ENCODE measurements around the gene LPP. TPM values are rescaled to one million over a fixed set of nuclear protein-coding genes. Genes with fewer than 3 reads are reported as not detected.

The LPP gene
- polyA plus RNA-seq, 3 donors from 2014 or later: 6.5 to 33.5 (median 11.3) TPM

- Mint-ChIP-seq H3K27ac (no peak overlapping the region), H3K36me3 (peaks cover 0 to 8% (median 0%) of the 10 kb centered on the region in 3 donors), H3K4me1 (peaks cover 21 to 44% of the 10 kb centered on the region in 2 donors), H3K4me3 (no peak overlapping the region), H3K27me3 (ENCODE audit: low read depth in 3 of 3) (no peaks in the 10 kb centered on the region), H3K9me3 (no peaks in the 10 kb centered on the region)
- DNase-seq: no peak
Measured at GRCh38 chr3:188264226-188265207, 110.6 kb downstream of the LPP start.

GRCh38 chr3:188266562-188267274, 112.8 kb downstream of the LPP start:
- peak overlapping the region in 1 of 6 donors; percentile 23 for H3K27ac Mint-ChIP-seq
- H3K4me1 Mint-ChIP-seq: peaks cover 21 to 49% of the 10 kb centered on the region in 2 donors
- no peak overlapping the region for H3K4me3 Mint-ChIP-seq

GRCh38 chr3:188267790-188268335, 113.9 kb downstream of the LPP start:
- Mint-ChIP-seq H3K27ac (no peak overlapping the region), H3K36me3 (peaks cover 3 to 9% (median 3%) of the 10 kb centered on the region in 3 donors), H3K4me1 (peaks cover 30 to 55% of the 10 kb centered on the region in 2 donors), H3K9me3 (no peaks in the 10 kb centered on the region), H3K4me3 (no peak overlapping the region), H3K27me3 (ENCODE audit: low read depth in 3 of 3) (no peaks in the 10 kb centered on the region)
- DNase-seq: no peak

More at GRCh38 chr3:188266562-188267274, 112.8 kb downstream of the LPP start:
- no peaks in the 10 kb centered on the region for H3K9me3 Mint-ChIP-seq
- DNase-seq: no peak
- no peaks in the 10 kb centered on the region for H3K27me3 Mint-ChIP-seq (ENCODE audit: low read depth in 3 of 3)
- H3K36me3 Mint-ChIP-seq: peaks cover 2 to 8% (median 8%) of the 10 kb centered on the region in 3 donors

- Mint-ChIP-seq H3K36me3 (peaks cover 3 to 9% (median 3%) of the 10 kb centered on the region in 3 donors), H3K9me3 (no peaks in the 10 kb centered on the region), H3K27me3 (ENCODE audit: low read depth in 3 of 3) (no peaks in the 10 kb centered on the region), H3K27ac (no peak overlapping the region), H3K4me3 (no peak overlapping the region), H3K4me1 (peaks cover 33 to 58% of the 10 kb centered on the region in 2 donors)
- no peak for DNase-seq
Measured at GRCh38 chr3:188268336-188268735, 114.4 kb downstream of the LPP start.

- Mint-ChIP-seq H3K36me3 (peaks cover 3 to 9% (median 3%) of the 10 kb centered on the region in 3 donors), H3K27me3 (ENCODE audit: low read depth in 3 of 3) (no peaks in the 10 kb centered on the region), H3K4me3 (no peak overlapping the region), H3K4me1 (peaks cover 33 to 58% of the 10 kb centered on the region in 2 donors), H3K9me3 (no peaks in the 10 kb centered on the region), H3K27ac (no peak overlapping the region)
- no peak for DNase-seq
Measured at GRCh38 chr3:188269040-188269439, 115.1 kb downstream of the LPP start.

- Mint-ChIP-seq H3K27ac (peak overlapping the region in 3 of 6 donors; percentile 23 to 61 (median 24)), H3K4me3 (no peak overlapping the region), H3K9me3 (no peaks in the 10 kb centered on the region)
Measured at GRCh38 chr3:188270423-188270972, 116.5 kb downstream of the LPP start.

GRCh38 chr3:188271226-188271914, 117.4 kb downstream of the LPP start:
- Mint-ChIP-seq H3K27ac (peak overlapping the region in 1 of 6 donors; percentile 6), H3K4me1 (peaks cover 33 to 63% of the 10 kb centered on the region in 2 donors), H3K36me3 (peaks cover 3 to 14% (median 3%) of the 10 kb centered on the region in 3 donors), H3K27me3 (ENCODE audit: low read depth in 3 of 3) (no peaks in the 10 kb centered on the region), H3K9me3 (no peaks in the 10 kb centered on the region), H3K4me3 (no peak overlapping the region)
- DNase-seq: no peak

More at GRCh38 chr3:188270423-188270972, 116.5 kb downstream of the LPP start:
- peaks cover 3 to 9% (median 3%) of the 10 kb centered on the region in 3 donors for H3K36me3 Mint-ChIP-seq
- DNase-seq: no peak
- H3K27me3 Mint-ChIP-seq (ENCODE audit: low read depth in 3 of 3): no peaks in the 10 kb centered on the region
- peaks cover 33 to 58% of the 10 kb centered on the region in 2 donors for H3K4me1 Mint-ChIP-seq

- Mint-ChIP-seq H3K36me3 (peaks cover 3 to 14% (median 3%) of the 10 kb centered on the region in 3 donors), H3K9me3 (no peaks in the 10 kb centered on the region), H3K4me3 (no peak overlapping the region), H3K27ac (peak overlapping the region in 1 of 6 donors; percentile 3), H3K27me3 (ENCODE audit: low read depth in 3 of 3) (no peaks in the 10 kb centered on the region), H3K4me1 (peaks cover 35 to 62% of the 10 kb centered on the region in 2 donors)
- no peak for DNase-seq
Measured at GRCh38 chr3:188272481-188273372, 118.8 kb downstream of the LPP start.

GRCh38 chr3:188274249-188274915, 120.4 kb downstream of the LPP start:
- no peak for DNase-seq
- H3K9me3 Mint-ChIP-seq: no peaks in the 10 kb centered on the region
- H3K36me3 Mint-ChIP-seq: peaks cover 3 to 21% (median 3%) of the 10 kb centered on the region in 3 donors

GRCh38 chr3:188276375-188276774, 122.4 kb downstream of the LPP start:
- H3K36me3 Mint-ChIP-seq: peaks cover 3 to 17% (median 3%) of the 10 kb centered on the region in 3 donors
- no peak overlapping the region for H3K4me3 Mint-ChIP-seq
- peaks cover 18 to 37% of the 10 kb centered on the region in 2 donors for H3K4me1 Mint-ChIP-seq
- no peaks in the 10 kb centered on the region for H3K27me3 Mint-ChIP-seq (ENCODE audit: low read depth in 3 of 3)
- H3K27ac Mint-ChIP-seq: peak overlapping the region in 3 of 6 donors; percentile 23 to 66 (median 58)
- DNase-seq: no peak
- no peaks in the 10 kb centered on the region for H3K9me3 Mint-ChIP-seq

More at GRCh38 chr3:188274249-188274915, 120.4 kb downstream of the LPP start:
- H3K27ac Mint-ChIP-seq: no peak overlapping the region
- peaks cover 27 to 54% of the 10 kb centered on the region in 2 donors for H3K4me1 Mint-ChIP-seq
- H3K27me3 Mint-ChIP-seq (ENCODE audit: low read depth in 3 of 3): no peaks in the 10 kb centered on the region
- no peak overlapping the region for H3K4me3 Mint-ChIP-seq

- Mint-ChIP-seq H3K27me3 (ENCODE audit: low read depth in 3 of 3) (no peaks in the 10 kb centered on the region), H3K4me3 (no peak overlapping the region), H3K9me3 (no peaks in the 10 kb centered on the region), H3K36me3 (peaks cover 0 to 12% (median 3%) of the 10 kb centered on the region in 3 donors), H3K4me1 (peaks cover 9 to 33% of the 10 kb centered on the region in 2 donors), H3K27ac (no peak overlapping the region)
- no peak for DNase-seq
Measured at GRCh38 chr3:188278717-188279324, 124.9 kb downstream of the LPP start.
